ENCODE data around the gene RNF217.
"Not testable (repeated sequence)": the region's sequence is repeated elsewhere in the genome, so short reads cannot be mapped to it uniquely, and the experiment has no call there.

Gene RNF217

GRCh38 chr6:125066964-125067363, 104.7 kb downstream of the RNF217 start:
- DNase-seq = no peak

- DNase-seq = no peak
Measured at GRCh38 chr6:125067552-125067951, 105.3 kb downstream of the RNF217 start.

- no peak for DNase-seq
Measured at GRCh38 chr6:125073071-125073470, 110.8 kb downstream of the RNF217 start.

- DNase-seq = no peak
Measured at GRCh38 chr6:125074120-125074519, 111.9 kb downstream of the RNF217 start.

- DNase-seq = not testable (repeated sequence)
Measured at GRCh38 chr6:125075073-125075472, 112.8 kb downstream of the RNF217 start.

GRCh38 chr6:125075741-125076481, 113.7 kb downstream of the RNF217 start:
- no peak for DNase-seq

- no peak for DNase-seq
Measured at GRCh38 chr6:125076482-125076742, 114.2 kb downstream of the RNF217 start.

GRCh38 chr6:125077453-125077852, 115.2 kb downstream of the RNF217 start:
- peak; percentile 40 to 62 for DNase-seq

- no peak for DNase-seq
Measured at GRCh38 chr6:125078602-125079321, 116.5 kb downstream of the RNF217 start.

GRCh38 chr6:125082908-125083683, 120.9 kb downstream of the RNF217 start:
- no peak for DNase-seq

GRCh38 chr6:125083684-125083990, 121.4 kb downstream of the RNF217 start:
- no peak for DNase-seq

GRCh38 chr6:125086716-125087115, 124.5 kb downstream of the RNF217 start:
- DNase-seq = no peak

- no peak for DNase-seq
Measured at GRCh38 chr6:125088963-125089362, 126.7 kb downstream of the RNF217 start.

- no peak for DNase-seq
Measured at GRCh38 chr6:125094563-125094962, 132.3 kb downstream of the RNF217 start.

GRCh38 chr6:125095580-125096301, 133.5 kb downstream of the RNF217 start:
- DNase-seq = no peak

GRCh38 chr6:125097186-125097585, 134.9 kb downstream of the RNF217 start:
- DNase-seq = no peak

- no peak for DNase-seq
Measured at GRCh38 chr6:125098253-125098652, 136.0 kb downstream of the RNF217 start.

GRCh38 chr6:125099211-125100073, 137.2 kb downstream of the RNF217 start:
- DNase-seq = peak in 1 of 2 experiments; percentile 41

- DNase-seq = no peak
Measured at GRCh38 chr6:125100074-125100652, 137.9 kb downstream of the RNF217 start.

- no peak for DNase-seq
Measured at GRCh38 chr6:125101128-125101527, 138.9 kb downstream of the RNF217 start.

GRCh38 chr6:125101631-125102030, 139.4 kb downstream of the RNF217 start:
- no peak for DNase-seq

GRCh38 chr6:125102411-125102810, 140.2 kb downstream of the RNF217 start:
- no peak for DNase-seq

Data from NCI-H526 (cell line).